GM21529 (cell line): Measurements from ENCODE around the gene EIF3F.

Source experiments
- ATAC-seq: cut with Tn5 transposase; IDR thresholded peaks from one replicate; pipeline ENCODE4 v1.9.1; 2021; ENCODE audit not compliant: unreplicated experiment

Gene EIF3F

GRCh38 chr11:8036002-8036802 lies 49.1 kb downstream of the EIF3F start:
- no peak for ATAC-seq

GRCh38 chr11:8036986-8037385 lies 49.8 kb downstream of the EIF3F start:
- no peak for ATAC-seq

- ATAC-seq: no peak
Observed at GRCh38 chr11:8038393-8038792, 51.3 kb downstream of the EIF3F start.

GRCh38 chr11:8038811-8039529 lies 51.8 kb downstream of the EIF3F start:
- no peak for ATAC-seq

- ATAC-seq: no peak
Observed at GRCh38 chr11:8039530-8040260, 52.6 kb downstream of the EIF3F start.

- ATAC-seq: no peak
Observed at GRCh38 chr11:8040261-8040920, 53.3 kb downstream of the EIF3F start.

- no peak for ATAC-seq
Observed at GRCh38 chr11:8040921-8041285, 53.8 kb downstream of the EIF3F start.

GRCh38 chr11:8041576-8041975 lies 54.4 kb downstream of the EIF3F start:
- no peak for ATAC-seq

- no peak for ATAC-seq
Observed at GRCh38 chr11:8043756-8044155, 56.6 kb downstream of the EIF3F start.

- ATAC-seq: no peak
Observed at GRCh38 chr11:8045839-8046238, 58.7 kb downstream of the EIF3F start.

GRCh38 chr11:8047382-8047781 lies 60.2 kb downstream of the EIF3F start:
- ATAC-seq: no peak

- no peak for ATAC-seq
Observed at GRCh38 chr11:8049084-8049483, 61.9 kb downstream of the EIF3F start.
